ENCODE results near the gene SC5D. TPM values are rescaled to one million over a fixed set of nuclear protein-coding genes. Genes with fewer than 3 reads are reported as not detected.

The SC5D gene
- total RNA-seq, 1 experiment from 2014 or later, result 79.2 TPM

DNA sequence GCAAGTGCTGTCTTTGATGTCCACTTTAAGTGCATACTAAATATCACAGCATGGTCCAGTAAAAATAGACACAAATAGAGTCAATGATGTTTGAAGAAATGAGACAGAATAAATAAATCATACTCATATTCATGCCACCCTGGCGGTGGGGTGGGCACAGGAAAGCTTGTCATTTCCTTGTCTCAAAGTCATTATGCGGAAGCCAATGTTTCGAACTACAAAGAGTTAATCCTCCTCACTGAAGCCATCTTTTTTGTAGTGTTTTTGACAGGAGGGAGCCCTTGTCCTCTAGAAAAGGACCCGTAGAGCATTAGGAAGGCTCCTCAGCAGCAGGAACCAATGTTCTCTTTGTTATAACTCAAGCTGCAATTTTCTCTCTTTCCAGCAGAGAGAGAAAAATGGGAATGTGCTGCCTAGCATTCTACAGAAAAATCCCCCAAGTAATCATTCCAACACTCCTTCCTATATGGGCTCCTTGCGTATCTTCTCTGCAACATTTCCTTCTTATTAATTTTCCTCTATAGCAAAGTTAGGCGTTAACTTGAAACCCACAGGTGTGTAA is 30.6 kb downstream of the SC5D start:
- Mint-ChIP-seq H3K36me3 (no peaks in the 10 kb centered on the region), H3K9me3 (no peaks in the 10 kb centered on the region), H3K27me3 (ENCODE audit: low read depth) (no peaks in the 10 kb centered on the region), H3K4me3 (no peak overlapping the region), H3K27ac (no peak overlapping the region), H3K4me1 (peaks cover 24% of the 10 kb centered on the region)
- DNase-seq (ENCODE audit: low spot score) (no peak), ATAC-seq (no peak; the same call in 1 of the 2 replicates)
- ChIA-PET POLR2A (no interaction called here), CTCF (interaction anchor here (0.8 to 1.6 kb wide), 5 partner anchors 23 to 331 kb away, joined by 3 to 5 read pairs (median 3); partner anchors contain the start of gene SORL1)
- TF ChIP-seq, protein P1, sequence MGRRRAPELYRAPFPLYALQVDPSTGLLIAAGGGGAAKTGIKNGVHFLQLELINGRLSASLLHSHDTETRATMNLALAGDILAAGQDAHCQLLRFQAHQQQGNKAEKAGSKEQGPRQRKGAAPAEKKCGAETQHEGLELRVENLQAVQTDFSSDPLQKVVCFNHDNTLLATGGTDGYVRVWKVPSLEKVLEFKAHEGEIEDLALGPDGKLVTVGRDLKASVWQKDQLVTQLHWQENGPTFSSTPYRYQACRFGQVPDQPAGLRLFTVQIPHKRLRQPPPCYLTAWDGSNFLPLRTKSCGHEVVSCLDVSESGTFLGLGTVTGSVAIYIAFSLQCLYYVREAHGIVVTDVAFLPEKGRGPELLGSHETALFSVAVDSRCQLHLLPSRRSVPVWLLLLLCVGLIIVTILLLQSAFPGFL (CRISPR knock-in tag; IDR thresholded peaks at IDR 0.05; ENCODE audit: borderline replicate concordance), result no peak
- TF ChIP-seq NFYB (CRISPR knock-in tag; conservative IDR thresholded peaks at IDR 0.05; ENCODE audit: low read depth), result no peak
- no peak for TF ChIP-seq RORB (CRISPR knock-in tag; IDR thresholded peaks at IDR 0.05)
- no peak for TF ChIP-seq ELF4 (CRISPR knock-in tag; IDR thresholded peaks at IDR 0.05; ENCODE audit: low read depth)
- TF ChIP-seq, protein P2, sequence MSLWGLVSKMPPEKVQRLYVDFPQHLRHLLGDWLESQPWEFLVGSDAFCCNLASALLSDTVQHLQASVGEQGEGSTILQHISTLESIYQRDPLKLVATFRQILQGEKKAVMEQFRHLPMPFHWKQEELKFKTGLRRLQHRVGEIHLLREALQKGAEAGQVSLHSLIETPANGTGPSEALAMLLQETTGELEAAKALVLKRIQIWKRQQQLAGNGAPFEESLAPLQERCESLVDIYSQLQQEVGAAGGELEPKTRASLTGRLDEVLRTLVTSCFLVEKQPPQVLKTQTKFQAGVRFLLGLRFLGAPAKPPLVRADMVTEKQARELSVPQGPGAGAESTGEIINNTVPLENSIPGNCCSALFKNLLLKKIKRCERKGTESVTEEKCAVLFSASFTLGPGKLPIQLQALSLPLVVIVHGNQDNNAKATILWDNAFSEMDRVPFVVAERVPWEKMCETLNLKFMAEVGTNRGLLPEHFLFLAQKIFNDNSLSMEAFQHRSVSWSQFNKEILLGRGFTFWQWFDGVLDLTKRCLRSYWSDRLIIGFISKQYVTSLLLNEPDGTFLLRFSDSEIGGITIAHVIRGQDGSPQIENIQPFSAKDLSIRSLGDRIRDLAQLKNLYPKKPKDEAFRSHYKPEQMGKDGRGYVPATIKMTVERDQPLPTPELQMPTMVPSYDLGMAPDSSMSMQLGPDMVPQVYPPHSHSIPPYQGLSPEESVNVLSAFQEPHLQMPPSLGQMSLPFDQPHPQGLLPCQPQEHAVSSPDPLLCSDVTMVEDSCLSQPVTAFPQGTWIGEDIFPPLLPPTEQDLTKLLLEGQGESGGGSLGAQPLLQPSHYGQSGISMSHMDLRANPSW (CRISPR knock-in tag; conservative IDR thresholded peaks at IDR 0.05; ENCODE audit: low read depth), result no peak
- TF ChIP-seq, protein P3, sequence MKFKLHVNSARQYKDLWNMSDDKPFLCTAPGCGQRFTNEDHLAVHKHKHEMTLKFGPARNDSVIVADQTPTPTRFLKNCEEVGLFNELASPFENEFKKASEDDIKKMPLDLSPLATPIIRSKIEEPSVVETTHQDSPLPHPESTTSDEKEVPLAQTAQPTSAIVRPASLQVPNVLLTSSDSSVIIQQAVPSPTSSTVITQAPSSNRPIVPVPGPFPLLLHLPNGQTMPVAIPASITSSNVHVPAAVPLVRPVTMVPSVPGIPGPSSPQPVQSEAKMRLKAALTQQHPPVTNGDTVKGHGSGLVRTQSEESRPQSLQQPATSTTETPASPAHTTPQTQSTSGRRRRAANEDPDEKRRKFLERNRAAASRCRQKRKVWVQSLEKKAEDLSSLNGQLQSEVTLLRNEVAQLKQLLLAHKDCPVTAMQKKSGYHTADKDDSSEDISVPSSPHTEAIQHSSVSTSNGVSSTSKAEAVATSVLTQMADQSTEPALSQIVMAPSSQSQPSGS (CRISPR knock-in tag; IDR thresholded peaks at IDR 0.05; ENCODE audit: borderline replicate concordance, low read depth), result no peak
- no peak for TF ChIP-seq ATF1 (CRISPR knock-in tag; IDR thresholded peaks at IDR 0.05)
- no peak for TF ChIP-seq JUN (CRISPR knock-in tag; IDR thresholded peaks at IDR 0.05)
- TF ChIP-seq, protein P4, sequence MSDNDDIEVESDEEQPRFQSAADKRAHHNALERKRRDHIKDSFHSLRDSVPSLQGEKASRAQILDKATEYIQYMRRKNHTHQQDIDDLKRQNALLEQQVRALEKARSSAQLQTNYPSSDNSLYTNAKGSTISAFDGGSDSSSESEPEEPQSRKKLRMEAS (CRISPR knock-in tag; IDR thresholded peaks at IDR 0.05), result no peak
- no peak for TF ChIP-seq FOXJ3 (CRISPR knock-in tag; IDR thresholded peaks at IDR 0.05; ENCODE audit: borderline replicate concordance)
- no peak for TF ChIP-seq ZNF263 (CRISPR knock-in tag; IDR thresholded peaks at IDR 0.05; ENCODE audit: low read depth)
- TF ChIP-seq, protein P5, sequence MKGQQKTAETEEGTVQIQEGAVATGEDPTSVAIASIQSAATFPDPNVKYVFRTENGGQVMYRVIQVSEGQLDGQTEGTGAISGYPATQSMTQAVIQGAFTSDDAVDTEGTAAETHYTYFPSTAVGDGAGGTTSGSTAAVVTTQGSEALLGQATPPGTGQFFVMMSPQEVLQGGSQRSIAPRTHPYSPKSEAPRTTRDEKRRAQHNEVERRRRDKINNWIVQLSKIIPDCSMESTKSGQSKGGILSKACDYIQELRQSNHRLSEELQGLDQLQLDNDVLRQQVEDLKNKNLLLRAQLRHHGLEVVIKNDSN (CRISPR knock-in tag; IDR thresholded peaks at IDR 0.05), result no peak
- no peak for TF ChIP-seq PRRX2 (CRISPR knock-in tag; IDR thresholded peaks at IDR 0.05)
- no peak for TF ChIP-seq IRF2 (CRISPR knock-in tag; IDR thresholded peaks at IDR 0.05; ENCODE audit: borderline replicate concordance, low read depth)
- TF ChIP-seq, protein P6, sequence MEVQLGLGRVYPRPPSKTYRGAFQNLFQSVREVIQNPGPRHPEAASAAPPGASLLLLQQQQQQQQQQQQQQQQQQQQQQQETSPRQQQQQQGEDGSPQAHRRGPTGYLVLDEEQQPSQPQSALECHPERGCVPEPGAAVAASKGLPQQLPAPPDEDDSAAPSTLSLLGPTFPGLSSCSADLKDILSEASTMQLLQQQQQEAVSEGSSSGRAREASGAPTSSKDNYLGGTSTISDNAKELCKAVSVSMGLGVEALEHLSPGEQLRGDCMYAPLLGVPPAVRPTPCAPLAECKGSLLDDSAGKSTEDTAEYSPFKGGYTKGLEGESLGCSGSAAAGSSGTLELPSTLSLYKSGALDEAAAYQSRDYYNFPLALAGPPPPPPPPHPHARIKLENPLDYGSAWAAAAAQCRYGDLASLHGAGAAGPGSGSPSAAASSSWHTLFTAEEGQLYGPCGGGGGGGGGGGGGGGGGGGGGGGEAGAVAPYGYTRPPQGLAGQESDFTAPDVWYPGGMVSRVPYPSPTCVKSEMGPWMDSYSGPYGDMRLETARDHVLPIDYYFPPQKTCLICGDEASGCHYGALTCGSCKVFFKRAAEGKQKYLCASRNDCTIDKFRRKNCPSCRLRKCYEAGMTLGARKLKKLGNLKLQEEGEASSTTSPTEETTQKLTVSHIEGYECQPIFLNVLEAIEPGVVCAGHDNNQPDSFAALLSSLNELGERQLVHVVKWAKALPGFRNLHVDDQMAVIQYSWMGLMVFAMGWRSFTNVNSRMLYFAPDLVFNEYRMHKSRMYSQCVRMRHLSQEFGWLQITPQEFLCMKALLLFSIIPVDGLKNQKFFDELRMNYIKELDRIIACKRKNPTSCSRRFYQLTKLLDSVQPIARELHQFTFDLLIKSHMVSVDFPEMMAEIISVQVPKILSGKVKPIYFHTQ (CRISPR knock-in tag; IDR thresholded peaks at IDR 0.05), result no peak

DNA sequence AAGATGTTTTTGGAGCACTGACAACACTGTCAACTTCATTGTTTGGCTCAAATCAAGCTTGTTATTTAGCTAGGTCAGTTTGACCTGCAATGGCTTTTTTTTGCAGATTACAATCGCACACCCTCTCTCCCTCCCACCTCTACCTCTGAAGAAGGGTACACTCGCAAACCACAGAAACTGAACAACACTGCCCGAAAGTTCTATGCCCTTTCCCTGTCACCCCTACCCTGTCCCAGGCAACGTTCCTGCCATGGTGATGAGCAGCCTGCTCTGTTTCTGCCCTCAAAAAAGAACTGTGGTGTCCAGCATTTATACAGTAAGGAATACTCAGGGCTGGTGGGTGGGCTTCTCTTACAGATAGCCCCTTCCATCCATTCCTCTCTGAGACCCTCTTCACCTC is 33.7 kb downstream of the SC5D start:
- Mint-ChIP-seq H3K4me3 (no peak overlapping the region), H3K9me3 (no peaks in the 10 kb centered on the region), H3K27ac (no peak overlapping the region), H3K36me3 (no peaks in the 10 kb centered on the region), H3K4me1 (peaks cover 17% of the 10 kb centered on the region), H3K27me3 (ENCODE audit: low read depth) (no peaks in the 10 kb centered on the region)
- ATAC-seq (no peak), DNase-seq (ENCODE audit: low spot score) (no peak)
- ChIA-PET POLR2A (no interaction called here), CTCF (no interaction called here)
- no peak for TF ChIP-seq FOXK1 (CRISPR knock-in tag; IDR thresholded peaks at IDR 0.05)
- TF ChIP-seq, protein P7, sequence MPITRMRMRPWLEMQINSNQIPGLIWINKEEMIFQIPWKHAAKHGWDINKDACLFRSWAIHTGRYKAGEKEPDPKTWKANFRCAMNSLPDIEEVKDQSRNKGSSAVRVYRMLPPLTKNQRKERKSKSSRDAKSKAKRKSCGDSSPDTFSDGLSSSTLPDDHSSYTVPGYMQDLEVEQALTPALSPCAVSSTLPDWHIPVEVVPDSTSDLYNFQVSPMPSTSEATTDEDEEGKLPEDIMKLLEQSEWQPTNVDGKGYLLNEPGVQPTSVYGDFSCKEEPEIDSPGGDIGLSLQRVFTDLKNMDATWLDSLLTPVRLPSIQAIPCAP (CRISPR knock-in tag; IDR thresholded peaks at IDR 0.05), result no peak
- TF ChIP-seq, protein P8, sequence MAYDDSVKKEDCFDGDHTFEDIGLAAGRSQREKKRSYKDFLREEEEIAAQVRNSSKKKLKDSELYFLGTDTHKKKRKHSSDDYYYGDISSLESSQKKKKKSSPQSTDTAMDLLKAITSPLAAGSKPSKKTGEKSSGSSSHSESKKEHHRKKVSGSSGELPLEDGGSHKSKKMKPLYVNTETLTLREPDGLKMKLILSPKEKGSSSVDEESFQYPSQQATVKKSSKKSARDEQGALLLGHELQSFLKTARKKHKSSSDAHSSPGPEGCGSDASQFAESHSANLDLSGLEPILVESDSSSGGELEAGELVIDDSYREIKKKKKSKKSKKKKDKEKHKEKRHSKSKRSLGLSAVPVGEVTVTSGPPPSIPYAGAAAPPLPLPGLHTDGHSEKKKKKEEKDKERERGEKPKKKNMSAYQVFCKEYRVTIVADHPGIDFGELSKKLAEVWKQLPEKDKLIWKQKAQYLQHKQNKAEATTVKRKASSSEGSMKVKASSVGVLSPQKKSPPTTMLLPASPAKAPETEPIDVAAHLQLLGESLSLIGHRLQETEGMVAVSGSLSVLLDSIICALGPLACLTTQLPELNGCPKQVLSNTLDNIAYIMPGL (CRISPR knock-in tag; IDR thresholded peaks at IDR 0.05), result no peak
- TF ChIP-seq, protein P9, sequence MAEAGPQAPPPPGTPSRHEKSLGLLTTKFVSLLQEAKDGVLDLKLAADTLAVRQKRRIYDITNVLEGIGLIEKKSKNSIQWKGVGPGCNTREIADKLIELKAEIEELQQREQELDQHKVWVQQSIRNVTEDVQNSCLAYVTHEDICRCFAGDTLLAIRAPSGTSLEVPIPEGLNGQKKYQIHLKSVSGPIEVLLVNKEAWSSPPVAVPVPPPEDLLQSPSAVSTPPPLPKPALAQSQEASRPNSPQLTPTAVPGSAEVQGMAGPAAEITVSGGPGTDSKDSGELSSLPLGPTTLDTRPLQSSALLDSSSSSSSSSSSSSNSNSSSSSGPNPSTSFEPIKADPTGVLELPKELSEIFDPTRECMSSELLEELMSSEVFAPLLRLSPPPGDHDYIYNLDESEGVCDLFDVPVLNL (CRISPR knock-in tag; IDR thresholded peaks at IDR 0.05; ENCODE audit: borderline replicate concordance, low read depth), result no peak
- TF ChIP-seq, protein P10, sequence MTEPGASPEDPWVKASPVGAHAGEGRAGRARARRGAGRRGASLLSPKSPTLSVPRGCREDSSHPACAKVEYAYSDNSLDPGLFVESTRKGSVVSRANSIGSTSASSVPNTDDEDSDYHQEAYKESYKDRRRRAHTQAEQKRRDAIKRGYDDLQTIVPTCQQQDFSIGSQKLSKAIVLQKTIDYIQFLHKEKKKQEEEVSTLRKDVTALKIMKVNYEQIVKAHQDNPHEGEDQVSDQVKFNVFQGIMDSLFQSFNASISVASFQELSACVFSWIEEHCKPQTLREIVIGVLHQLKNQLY (CRISPR knock-in tag; IDR thresholded peaks at IDR 0.05), result no peak
- no peak for TF ChIP-seq NFATC4 (CRISPR knock-in tag; IDR thresholded peaks at IDR 0.05)
